Mesenchymal stem cell (in vitro differentiated cells and primary cell): ENCODE data around the gene STARD8.
A peak's percentile ranks its signal among the peaks of the same experiment; 100 is the strongest.
"Not testable (repeated sequence)": the region's sequence is repeated elsewhere in the genome, so short reads cannot be mapped to it uniquely, and the experiment has no call there.

Experiments
- DNase-seq: peaks from one replicate; pipeline ENCODE4 v3.0.0-alpha.2; 2013
- H2AFZ ChIP-seq: one replicate; pipeline ENCODE4 v1.6.1; 2013; ENCODE audit warnings: low read depth, mild to moderate bottlenecking, control low read depth, inconsistent platforms, low read length, moderate library complexity
- H2AK5ac ChIP-seq: 2 replicates; pipeline ENCODE4 v1.6.1; 2013; ENCODE audit warnings: low read length, moderate library complexity, mild to moderate bottlenecking, inconsistent platforms; ENCODE audit not compliant: severe bottlenecking
- H2BK120ac ChIP-seq: one replicate; pipeline ENCODE4 v1.6.1; 2013; ENCODE audit warnings: low read depth, mild to moderate bottlenecking, inconsistent platforms, low read length, moderate library complexity
- H2BK12ac ChIP-seq, 2 experiments: one replicate each; pipeline ENCODE4 v1.6.1; 2013; ENCODE audit warnings: inconsistent platforms in 2 of 2, low read length in 2 of 2, mild to moderate bottlenecking in 2 of 2, moderate library complexity in 2 of 2, control low read depth in 1 of 2
- H2BK15ac ChIP-seq: one replicate; pipeline ENCODE4 v1.6.1; 2013; ENCODE audit warnings: mild to moderate bottlenecking, low read depth, inconsistent platforms; ENCODE audit not compliant: poor library complexity, severe bottlenecking
- H2BK5ac ChIP-seq: 2 replicates; pipeline ENCODE4 v1.6.1; 2013; ENCODE audit warnings: low read depth, mild to moderate bottlenecking, low read length, control low read depth, inconsistent platforms; ENCODE audit not compliant: poor library complexity, severe bottlenecking
- H3K14ac ChIP-seq, 2 experiments: one replicate each; pipeline ENCODE4 v1.6.1; 2013; ENCODE audit warnings: inconsistent platforms in 2 of 2, low read length in 2 of 2, control low read depth in 1 of 2, mild to moderate bottlenecking in 1 of 2, moderate library complexity in 1 of 2
- H3K18ac ChIP-seq, 2 experiments: one replicate each; pipeline ENCODE4 v1.6.1; 2013; ENCODE audit warnings: inconsistent platforms in 2 of 2, low read length in 2 of 2, control low read depth in 1 of 2, low read depth in 1 of 2, mild to moderate bottlenecking in 1 of 2
- H3K23ac ChIP-seq, 2 experiments: one replicate each; pipeline ENCODE4 v1.6.1; 2013; ENCODE audit warnings: inconsistent platforms in 2 of 2, low read length in 2 of 2, mild to moderate bottlenecking in 2 of 2, moderate library complexity in 2 of 2, control low read depth in 1 of 2
- H3K27ac ChIP-seq: 2 replicates; pipeline ENCODE4 v1.5.1; 2013; ENCODE audit warnings: mild to moderate bottlenecking, moderate library complexity, low read length, control low read depth, inconsistent platforms; ENCODE audit not compliant: poor library complexity, severe bottlenecking
- H3K27me3 ChIP-seq, 2 experiments: 2 replicates each; pipeline versions ENCODE4 v1.6.1 to v1.7.0; 2013; ENCODE audit warnings: low read length in 2 of 2, mild to moderate bottlenecking in 2 of 2, moderate library complexity in 2 of 2, control low read depth in 1 of 2, inconsistent platforms in 1 of 2; ENCODE audit not compliant: control insufficient read depth in 1 of 2, insufficient read depth in 1 of 2
- H3K36me3 ChIP-seq, 2 experiments: 2 replicates each; pipeline versions ENCODE4 v1.6.1 to v1.7.0; 2013; ENCODE audit warnings: low read length in 2 of 2, control low read depth in 1 of 2, inconsistent platforms in 1 of 2, low read depth in 1 of 2, mild to moderate bottlenecking in 1 of 2; ENCODE audit not compliant: insufficient read depth in 2 of 2, control insufficient read depth in 1 of 2
- H3K4ac ChIP-seq, 2 experiments: one replicate each; pipeline ENCODE4 v1.6.1; 2013; ENCODE audit warnings: inconsistent platforms in 2 of 2, low read length in 2 of 2, mild to moderate bottlenecking in 2 of 2, moderate library complexity in 2 of 2, control low read depth in 1 of 2, low read depth in 1 of 2
- H3K4me1 ChIP-seq: 2 replicates; pipeline ENCODE4 v1.6.1; 2013; ENCODE audit warnings: low read depth, low read length, control low read depth; ENCODE audit not compliant: control insufficient read depth, insufficient read depth
- H3K4me2 ChIP-seq: 2 replicates; pipeline ENCODE4 v1.6.1; 2013; ENCODE audit warnings: low read length, mild to moderate bottlenecking, inconsistent platforms; ENCODE audit not compliant: poor library complexity, severe bottlenecking
- H3K4me3 ChIP-seq, 2 experiments: 2 replicates each; pipeline versions ENCODE4 v1.5.1 to v1.7.0; 2013; ENCODE audit warnings: low read length in 2 of 2, mild to moderate bottlenecking in 2 of 2, control low read depth in 1 of 2, low read depth in 1 of 2; ENCODE audit not compliant: insufficient read depth in 1 of 2
- H3K79me1 ChIP-seq: replicated peaks from 2 replicates; pipeline ENCODE4 v1.6.1; 2013; ENCODE audit warnings: mild to moderate bottlenecking, control low read depth, low read length, inconsistent platforms; ENCODE audit not compliant: poor library complexity, severe bottlenecking
- H3K9ac ChIP-seq: 2 replicates; pipeline ENCODE4 v1.7.0; 2013; ENCODE audit warnings: mild to moderate bottlenecking, low read length, moderate library complexity
- H3K9me3 ChIP-seq: 2 replicates; pipeline ENCODE4 v1.7.0; 2013; ENCODE audit warnings: mild to moderate bottlenecking, low read length; ENCODE audit not compliant: control insufficient read depth
- H4K8ac ChIP-seq: one replicate; pipeline ENCODE4 v1.6.1; 2013; ENCODE audit warnings: inconsistent platforms, mild to moderate bottlenecking, low read length, moderate library complexity
- H4K91ac ChIP-seq: one replicate; pipeline ENCODE4 v1.6.1; 2013; ENCODE audit warnings: mild to moderate bottlenecking, low read length, inconsistent platforms
- WGBS: methylation state at CpG from one replicate; pipeline ENCODE4 v1.1.7; 2013; ENCODE audit warnings: mixed read lengths; 5-methylcytosine and 5-hydroxymethylcytosine counted together

STARD8 gene

GRCh38 chrX:68656473-68656872, 9.0 kb downstream of the STARD8 start:
- H3K27ac ChIP-seq, H4K8ac ChIP-seq, DNase-seq, H3K23ac ChIP-seq, H2BK12ac ChIP-seq, H3K36me3 ChIP-seq, H3K4ac ChIP-seq, H2AK5ac ChIP-seq, H2BK120ac ChIP-seq, H2AFZ ChIP-seq, H3K9ac ChIP-seq, H3K9me3 ChIP-seq, H2BK15ac ChIP-seq, H3K14ac ChIP-seq, H2BK5ac ChIP-seq, H4K91ac ChIP-seq, H3K18ac ChIP-seq, H3K79me1 ChIP-seq, H3K4me3 ChIP-seq, H3K4me2 ChIP-seq: not testable (repeated sequence)
- H3K27me3 ChIP-seq = peaks cover 0 to 35% of the 10 kb centered on the region in 2 experiments
- WGBS = no CpG with 5 or more reads among the region's 4 CpGs
- H3K4me1 ChIP-seq = peaks cover 21% of the 10 kb centered on the region

- Histone ChIP-seq H3K4ac (peak overlapping the region in 1 of 2 experiments; percentile 37), H3K4me3 (no peak overlapping the region), H3K14ac (no peak overlapping the region), H3K4me1 (peaks cover 11% of the 10 kb centered on the region), H2BK12ac (no peak overlapping the region), H3K9me3 (peaks cover 8% of the 10 kb centered on the region), H3K27me3 (peaks cover 0 to 46% of the 10 kb centered on the region in 2 experiments), H2BK120ac (no peak overlapping the region), H4K91ac (peak overlapping the region; percentile 61), H3K36me3 (no peaks in the 10 kb centered on the region), H2AK5ac (peak overlapping the region; percentile 77), H3K23ac (no peak overlapping the region), H2BK5ac (no peak overlapping the region), H3K18ac (peak overlapping the region in 1 of 2 experiments; percentile 33), H3K4me2 (no peak overlapping the region), H4K8ac (peak overlapping the region; percentile 41), H3K27ac (peak overlapping the region; percentile 62), H3K9ac (no peak overlapping the region), H2BK15ac (no peak overlapping the region), H3K79me1 (peaks cover 3% of the 10 kb centered on the region), H2AFZ (no peak overlapping the region)
- peak; percentile 40 for DNase-seq
- WGBS = 22% methylated on average over 2 of the region's 3 CpGs
Observed at GRCh38 chrX:68658530-68658929, 11.1 kb downstream of the STARD8 start.

DNA sequence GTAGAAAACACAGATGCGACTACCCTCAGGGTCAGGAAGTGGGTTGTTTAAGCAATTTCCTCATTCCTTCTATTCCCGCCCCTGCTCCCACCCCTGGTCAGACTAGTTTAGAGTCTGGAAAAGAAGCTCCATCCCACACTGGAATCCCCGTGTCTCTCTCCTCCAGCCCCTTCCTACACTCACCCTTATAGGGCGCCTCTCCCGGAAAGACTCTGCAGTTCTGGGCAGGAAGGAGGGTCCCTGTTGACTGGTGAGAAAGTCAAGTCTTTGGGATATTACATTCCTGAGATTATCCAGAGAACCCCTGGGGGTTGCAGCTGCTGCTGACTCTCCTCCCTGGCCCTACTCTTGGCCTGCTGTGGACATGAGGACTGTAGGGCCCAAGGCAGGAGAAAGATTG, 11.9 kb downstream of the STARD8 start:
- Histone ChIP-seq H4K8ac (no peak overlapping the region), H3K79me1 (no peaks in the 10 kb centered on the region), H2BK12ac (no peak overlapping the region), H2AK5ac (no peak overlapping the region), H2BK15ac (no peak overlapping the region), H3K4me3 (no peak overlapping the region), H2BK5ac (peak overlapping the region; percentile 31), H3K4me1 (peaks cover 11% of the 10 kb centered on the region), H3K9ac (no peak overlapping the region), H3K18ac (peak overlapping the region; percentile 21 to 62), H3K9me3 (peaks cover 8% of the 10 kb centered on the region), H3K36me3 (no peaks in the 10 kb centered on the region), H3K27me3 (peaks cover 0 to 53% of the 10 kb centered on the region in 2 experiments), H3K23ac (no peak overlapping the region), H2AFZ (no peak overlapping the region), H3K4ac (no peak overlapping the region), H3K4me2 (no peak overlapping the region), H3K14ac (peak overlapping the region in 1 of 2 experiments; percentile 60), H4K91ac (peak overlapping the region; percentile 75), H3K27ac (peak overlapping the region; percentile 70), H2BK120ac (no peak overlapping the region)
- whole genome bisulfite sequencing = 20% methylated on average over 3 of the region's 5 CpGs
- DNase-seq = no peak

DNA sequence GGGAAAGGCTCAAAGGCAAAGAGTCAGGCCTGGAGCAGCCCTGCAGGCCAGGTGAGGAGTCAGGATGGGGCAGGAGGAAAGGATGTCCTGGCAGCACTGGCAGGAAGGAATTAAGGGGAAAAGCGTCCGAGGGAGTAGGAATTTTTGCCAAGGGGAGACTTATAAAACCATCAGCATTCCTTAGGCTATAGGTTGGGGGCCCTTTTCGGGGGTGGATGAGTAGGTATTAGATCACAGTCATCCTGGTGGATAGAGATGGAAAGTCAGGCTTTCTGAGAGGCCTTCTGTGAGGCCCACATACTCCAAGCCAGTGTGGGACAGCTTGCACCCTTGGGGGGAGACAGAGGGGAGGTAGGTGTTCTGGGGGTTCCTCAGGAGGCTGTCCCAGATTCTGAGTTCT, 12.3 kb downstream of the STARD8 start:
- Histone ChIP-seq H2BK12ac (no peak overlapping the region), H3K4me1 (peaks cover 11% of the 10 kb centered on the region), H4K8ac (no peak overlapping the region), H2AK5ac (peak overlapping the region; percentile 48), H3K36me3 (no peaks in the 10 kb centered on the region), H3K27me3 (peaks cover 0 to 52% of the 10 kb centered on the region in 2 experiments), H3K9me3 (peaks cover 8% of the 10 kb centered on the region), H3K4me2 (no peak overlapping the region), H2BK120ac (no peak overlapping the region), H3K4ac (no peak overlapping the region), H3K14ac (peak overlapping the region in 1 of 2 experiments; percentile 60), H3K79me1 (no peaks in the 10 kb centered on the region), H3K9ac (no peak overlapping the region), H2AFZ (no peak overlapping the region), H2BK15ac (no peak overlapping the region), H3K18ac (peak overlapping the region; percentile 21 to 62), H3K4me3 (no peak overlapping the region), H3K27ac (peak overlapping the region; percentile 70), H3K23ac (no peak overlapping the region), H2BK5ac (peak overlapping the region; percentile 31), H4K91ac (peak overlapping the region; percentile 75)
- DNase-seq = no peak
- WGBS = 84% methylated on average over 3 of the region's 3 CpGs
